Activated CD8-positive, alpha-beta memory T cell treated with anti-CD3 and anti-CD28 coated beads, Interleukin-2, amount 50 U/mL, for 24 hours (primary cell): Measurements from ENCODE around the gene IDI1.

Experiments
- DNase-seq: peaks from one replicate; pipeline ENCODE4 v3.0.0-alpha.2; 2020; ENCODE audit errors: extremely low read depth

Gene IDI1

DNA sequence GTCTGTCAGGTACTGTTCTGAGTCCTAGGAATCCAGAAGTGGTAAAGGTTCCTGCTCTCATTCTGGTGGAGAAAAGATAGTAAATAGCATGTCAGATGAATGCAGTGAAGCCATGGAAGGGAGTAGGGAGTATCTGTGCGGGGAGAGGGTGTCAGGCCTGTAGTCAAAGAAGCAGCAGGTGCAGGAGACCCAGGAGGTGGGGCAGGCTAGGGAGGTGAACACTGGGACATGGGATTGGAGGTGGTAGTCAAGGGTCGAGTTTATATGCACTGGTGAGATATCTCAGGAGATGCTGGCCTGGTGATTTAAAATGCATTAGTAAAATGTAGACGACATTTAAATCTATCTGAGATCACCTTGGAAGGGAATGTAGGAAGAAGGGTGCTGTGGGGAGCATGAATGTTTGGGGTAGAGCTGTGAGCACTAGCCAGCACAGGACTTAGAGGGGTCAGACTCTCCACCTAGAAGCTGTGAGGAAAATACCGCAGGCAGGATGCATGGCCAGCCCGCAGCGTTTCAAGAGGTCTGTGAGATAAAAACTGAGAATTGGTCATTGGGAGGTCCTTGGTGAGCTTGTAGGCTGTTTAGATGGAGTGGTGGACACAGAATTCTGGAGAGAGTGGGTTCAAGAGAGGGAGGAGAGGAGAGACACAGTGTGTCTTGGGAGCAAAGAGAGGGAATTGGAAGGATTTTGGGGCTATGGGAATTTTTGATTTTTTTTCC lies 53.9 kb downstream of the IDI1 start:
- no peak for DNase-seq

DNA sequence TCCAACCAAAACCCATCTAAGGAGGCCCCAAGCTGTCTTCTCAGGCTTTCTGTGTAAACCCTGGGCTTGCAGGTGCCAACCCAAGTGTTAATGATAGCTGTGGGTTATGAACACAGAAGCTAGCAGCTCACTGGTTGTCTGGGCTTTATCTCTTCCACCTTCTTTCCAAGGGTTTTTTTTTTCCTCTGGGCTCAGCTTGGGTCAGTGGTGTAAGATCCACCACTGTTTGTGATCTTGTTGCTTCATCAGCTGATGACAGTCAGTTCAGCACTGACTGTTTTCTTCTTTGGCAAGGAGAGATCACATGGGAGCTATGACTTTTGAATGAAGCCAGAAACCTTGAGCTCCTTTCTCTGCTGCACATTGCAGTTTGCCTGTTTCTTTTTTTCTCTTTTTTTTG lies 56.0 kb downstream of the IDI1 start:
- DNase-seq, result no peak

DNA sequence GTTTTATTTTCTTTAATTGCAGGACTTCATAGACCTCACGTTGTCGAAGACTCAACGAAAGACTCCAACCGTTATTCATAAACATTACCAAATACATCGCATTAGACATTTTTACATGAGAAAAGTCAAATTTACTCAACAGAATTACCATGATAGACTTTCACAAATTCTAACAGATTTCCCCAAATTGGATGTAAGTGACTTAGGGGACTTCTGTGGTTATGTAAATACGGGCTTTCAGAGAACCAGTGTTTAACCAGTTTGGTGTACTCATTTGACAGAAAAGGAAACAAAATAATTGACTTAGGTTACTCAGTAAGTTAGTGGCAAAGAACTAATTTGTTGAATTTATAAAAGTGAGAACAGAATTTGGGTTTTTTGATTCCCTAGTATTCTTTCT lies 56.5 kb downstream of the IDI1 start:
- DNase-seq, result no peak

DNA sequence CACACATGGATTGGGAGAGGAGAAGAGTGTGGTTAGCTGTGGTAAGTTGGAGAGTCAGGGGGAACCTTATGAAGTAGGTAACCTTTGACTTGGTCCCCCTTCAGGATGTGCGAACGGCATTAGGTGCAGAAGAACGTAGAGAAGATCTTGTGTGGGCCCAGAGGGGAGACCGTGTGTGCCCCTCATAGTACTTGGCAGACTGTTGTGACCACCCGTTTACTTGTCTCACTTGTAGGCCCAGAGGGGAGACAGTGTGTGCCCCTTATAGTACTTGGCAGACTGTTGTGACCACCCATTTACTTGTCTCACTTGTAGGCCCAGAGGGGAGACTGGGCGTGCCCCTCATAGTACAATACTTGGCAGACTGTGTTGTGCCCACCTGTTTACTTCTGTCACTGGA lies 58.1 kb downstream of the IDI1 start:
- DNase-seq, result no peak
